Ascending aorta (tissue), 2 donors: Measurements from ENCODE around the gene CCDC74B. TPM values are rescaled to one million over a fixed set of nuclear protein-coding genes. Genes with fewer than 3 reads are reported as not detected.
"Not testable (repeated sequence)": the region's sequence is repeated elsewhere in the genome, so short reads cannot be mapped to it uniquely, and the experiment has no call there.

Experiments used
- DNase-seq, 2 donors: peaks; one replicate each; pipeline ENCODE4 v3.0.0-alpha.2; 2019; ENCODE audit warnings: low spot score in 2 of 2
- H3K27ac ChIP-seq, 2 donors: fragments of 200-600 bp; sonication (generic); one replicate each; pipeline ENCODE4 v1.5.1; 2016 to 2017; ENCODE audit warnings: mild to moderate bottlenecking in 1 of 2
- H3K27me3 ChIP-seq: fragments of 200-600 bp; sonication (generic); one replicate; pipeline ENCODE4 v1.5.1; 2017
- H3K36me3 ChIP-seq, 2 donors: fragments of 200-600 bp; sonication (generic); one replicate each; pipeline ENCODE4 v1.5.1; 2016
- H3K4me1 ChIP-seq, 2 donors: fragments of 200-600 bp; sonication (generic); one replicate each; pipeline ENCODE4 v1.5.1; 2016 to 2017; ENCODE audit warnings: mild to moderate bottlenecking in 1 of 2
- H3K4me3 ChIP-seq, 2 donors: fragments of 200-600 bp; sonication (generic); one replicate each; pipeline ENCODE4 v1.5.1; 2016 to 2017; ENCODE audit warnings: mild to moderate bottlenecking in 1 of 2
- H3K9me3 ChIP-seq, 2 donors: fragments of 200-600 bp; sonication (generic); one replicate each; pipeline ENCODE4 v1.5.1; 2016
- intact Hi-C: fragments of 100-400 bp; cut with DNase I; formaldehyde crosslinking; loops from one replicate; pipeline ENCODE4 v1.15.1; 2023
- total RNA-seq: library from RNA; depleted of rRNA; stranded (reverse); fragments of >200 nt; gene quantifications from one replicate; pipeline ENCODE4 v1.1.0, GENCODE V29; 2016
- TF ChIP-seq, protein P1 (sequence below), 3 experiments: fragments of 200-600 bp in 2 of 3; fragments of 450-650 bp in 1 of 3; sonication (generic) in 2 of 3; IDR thresholded peaks; one replicate each; pipeline ENCODE4 v1.5.1; 2016 to 2019; ENCODE audit warnings: antibody characterized with exemption in 3 of 3, mild to moderate bottlenecking in 1 of 3, moderate library complexity in 1 of 3

Gene CCDC74B
- total RNA-seq, 1 donor from 2014 or later, result 2.3 TPM

DNA sequence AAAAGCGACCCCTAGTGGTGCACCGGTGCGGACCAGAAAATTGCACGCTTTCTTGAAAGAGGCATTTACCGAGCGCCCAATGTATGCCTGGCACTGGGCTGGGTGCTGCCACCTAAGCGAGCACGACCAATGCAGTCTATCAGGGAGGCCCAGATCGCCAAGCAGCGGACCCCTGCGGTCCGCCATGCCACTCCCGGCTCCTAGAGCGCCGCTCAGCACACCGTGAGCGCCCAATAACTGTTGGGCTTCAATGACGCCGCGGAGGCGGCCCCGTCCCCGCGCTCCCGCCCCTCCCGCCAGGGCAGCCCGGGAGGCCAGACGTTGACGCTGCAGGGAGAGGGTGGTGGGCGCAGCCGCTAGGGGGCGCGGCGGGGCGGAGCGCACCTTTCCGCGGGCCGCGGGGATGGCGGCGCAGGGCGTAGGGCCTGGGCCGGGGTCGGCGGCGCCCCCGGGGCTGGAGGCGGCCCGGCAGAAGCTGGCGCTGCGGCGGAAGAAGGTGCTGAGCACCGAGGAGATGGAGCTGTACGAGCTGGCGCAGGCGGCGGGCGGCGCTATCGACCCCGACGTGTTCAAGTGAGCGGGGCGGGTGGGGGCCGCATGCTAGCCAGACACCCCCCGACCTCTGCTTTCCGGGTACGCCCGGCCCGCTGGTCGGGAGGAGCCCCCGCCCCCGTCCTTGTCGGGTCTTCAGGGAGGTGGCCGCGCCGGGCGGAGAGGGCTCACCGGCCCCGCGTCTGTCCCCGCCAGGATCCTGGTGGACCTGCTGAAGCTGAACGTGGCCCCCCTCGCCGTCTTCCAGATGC is 37.2 kb upstream of the CCDC74B start, which contains the start of gene MZT2B:
Gene MZT2B, plus strand, starts transcription at position 383 of the 803 bp plus-strand sequence. Its CDS starts 21 bp downstream, at position 404.
- H3K27me3 ChIP-seq, H3K36me3 ChIP-seq, H3K9me3 ChIP-seq: not testable (repeated sequence)
- peaks cover 9 to 11% of the 10 kb centered on the region in 2 donors for H3K4me1 ChIP-seq
- peak within 1 kb of the TSS; percentile 92 to 99 for H3K4me3 ChIP-seq
- intact Hi-C loops, result loop anchor here (1.0 to 2.0 kb wide), 2 partner anchors 160 to 911 kb away; partner anchors contain the start of genes FAM168B and IMP4
- DNase-seq, result peak; percentile 44 to 90
- TF ChIP-seq, protein P1, sequence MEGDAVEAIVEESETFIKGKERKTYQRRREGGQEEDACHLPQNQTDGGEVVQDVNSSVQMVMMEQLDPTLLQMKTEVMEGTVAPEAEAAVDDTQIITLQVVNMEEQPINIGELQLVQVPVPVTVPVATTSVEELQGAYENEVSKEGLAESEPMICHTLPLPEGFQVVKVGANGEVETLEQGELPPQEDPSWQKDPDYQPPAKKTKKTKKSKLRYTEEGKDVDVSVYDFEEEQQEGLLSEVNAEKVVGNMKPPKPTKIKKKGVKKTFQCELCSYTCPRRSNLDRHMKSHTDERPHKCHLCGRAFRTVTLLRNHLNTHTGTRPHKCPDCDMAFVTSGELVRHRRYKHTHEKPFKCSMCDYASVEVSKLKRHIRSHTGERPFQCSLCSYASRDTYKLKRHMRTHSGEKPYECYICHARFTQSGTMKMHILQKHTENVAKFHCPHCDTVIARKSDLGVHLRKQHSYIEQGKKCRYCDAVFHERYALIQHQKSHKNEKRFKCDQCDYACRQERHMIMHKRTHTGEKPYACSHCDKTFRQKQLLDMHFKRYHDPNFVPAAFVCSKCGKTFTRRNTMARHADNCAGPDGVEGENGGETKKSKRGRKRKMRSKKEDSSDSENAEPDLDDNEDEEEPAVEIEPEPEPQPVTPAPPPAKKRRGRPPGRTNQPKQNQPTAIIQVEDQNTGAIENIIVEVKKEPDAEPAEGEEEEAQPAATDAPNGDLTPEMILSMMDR (IDR thresholded peaks at IDR 0.05), result peak; percentile 58 to 79 (median 68)
- H3K27ac ChIP-seq, result peak within 1 kb of the TSS; percentile 82 to 90

DNA sequence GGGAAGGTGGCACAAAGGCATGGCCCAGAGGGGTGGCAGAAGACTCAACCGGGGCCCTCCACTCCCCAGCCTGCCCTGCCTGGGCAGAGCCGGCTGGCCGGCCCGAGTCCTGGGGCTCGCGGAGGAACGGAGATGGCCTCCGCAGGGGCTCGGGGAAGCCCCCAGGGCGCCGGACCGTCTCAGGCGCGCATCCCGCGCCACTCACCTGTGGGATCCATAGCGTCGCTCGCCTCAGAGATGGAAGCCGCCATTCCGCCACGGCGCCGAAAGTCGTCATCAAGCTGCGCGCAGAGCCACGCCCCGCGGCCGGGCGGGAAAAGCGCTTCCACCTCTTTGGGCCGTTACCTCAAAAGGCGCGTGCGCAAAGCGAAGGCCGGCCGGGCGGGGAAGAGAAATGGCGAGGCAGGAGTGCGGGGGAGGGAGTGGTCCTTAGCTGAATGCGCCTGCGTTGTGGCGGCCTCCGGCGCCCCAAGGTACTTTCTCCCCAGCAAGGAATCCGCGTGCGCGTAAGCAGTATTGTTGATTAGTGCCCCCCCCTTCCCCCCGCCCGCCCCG is 36.5 kb upstream of the CCDC74B start, which contains the start of gene SMPD4:
Gene SMPD4, minus strand, starts transcription at position 278 of the 555 bp plus-strand sequence. CDS start 5,010 bp downstream, outside the sequence.
- peak; percentile 86 to 98 for DNase-seq
- H3K27ac ChIP-seq, result peak within 1 kb of the TSS; percentile 82 to 90
- peaks cover 9 to 11% of the 10 kb centered on the region in 2 donors for H3K4me1 ChIP-seq
- intact Hi-C loops, result loop anchor here (1.0 to 2.0 kb wide), 2 partner anchors 161 to 911 kb away; partner anchors contain the start of genes FAM168B and IMP4
- H3K36me3 ChIP-seq, result peaks cover 0 to 1% of the 10 kb centered on the region in 2 donors
- TF ChIP-seq, protein P1 (IDR thresholded peaks at IDR 0.05), result no peak
- H3K4me3 ChIP-seq, result peak within 1 kb of the TSS; percentile 92 to 99
- no peaks in the 10 kb centered on the region for H3K9me3 ChIP-seq
- H3K27me3 ChIP-seq, result no peaks in the 10 kb centered on the region

DNA sequence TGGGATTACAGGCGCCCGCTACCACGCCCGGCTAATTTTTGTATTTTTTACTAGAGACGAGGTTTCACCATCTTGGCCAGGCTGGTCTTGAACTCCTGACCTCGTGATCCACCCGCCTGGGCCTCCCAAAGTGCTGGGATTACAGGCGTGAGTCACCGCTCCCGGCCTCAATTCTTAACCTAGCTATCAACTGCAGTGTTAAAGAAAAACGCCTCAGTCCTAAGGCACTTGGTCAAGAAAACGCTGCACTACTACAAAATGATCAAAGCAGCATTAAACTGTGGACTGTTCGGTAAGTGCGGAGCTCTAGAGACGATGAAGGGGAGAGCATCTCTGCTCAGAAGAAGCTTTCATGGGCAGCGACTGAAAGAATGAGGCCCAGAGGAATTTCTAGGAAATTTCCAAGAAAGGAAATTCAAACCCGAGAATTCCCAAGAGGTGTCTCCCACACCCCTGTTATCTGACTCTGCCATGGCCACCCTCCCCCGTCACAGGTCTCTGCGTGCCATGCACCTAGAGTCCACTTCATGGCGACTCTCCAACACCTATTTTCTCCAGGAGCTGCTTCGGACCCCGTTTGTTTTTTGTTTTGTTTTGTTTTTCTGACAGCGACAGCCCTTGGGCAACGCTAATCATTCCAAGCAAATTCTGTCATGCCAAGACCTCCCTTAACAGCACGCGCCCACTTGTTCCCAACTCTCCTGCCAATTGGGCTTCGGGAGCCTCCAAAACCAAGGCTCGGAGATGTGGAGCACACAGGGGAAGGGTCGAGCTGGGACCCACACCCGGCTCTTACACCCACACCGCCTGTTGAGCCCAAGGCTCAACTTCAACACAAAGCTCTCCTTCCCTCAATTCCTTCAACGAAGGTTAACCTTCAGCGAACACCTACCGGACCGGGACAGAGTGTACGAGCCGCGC is 35.8 kb upstream of the CCDC74B start:
- peak overlapping the region; percentile 82 to 90 for H3K27ac ChIP-seq
- H3K36me3 ChIP-seq, H3K27me3 ChIP-seq, DNase-seq, H3K9me3 ChIP-seq: not testable (repeated sequence)
- peaks cover 9 to 11% of the 10 kb centered on the region in 2 donors for H3K4me1 ChIP-seq
- intact Hi-C loops, result loop anchor here (1.0 to 2.0 kb wide), 2 partner anchors 162 to 912 kb away; partner anchors contain the start of genes FAM168B and IMP4
- peak overlapping the region; percentile 92 to 99 for H3K4me3 ChIP-seq

DNA sequence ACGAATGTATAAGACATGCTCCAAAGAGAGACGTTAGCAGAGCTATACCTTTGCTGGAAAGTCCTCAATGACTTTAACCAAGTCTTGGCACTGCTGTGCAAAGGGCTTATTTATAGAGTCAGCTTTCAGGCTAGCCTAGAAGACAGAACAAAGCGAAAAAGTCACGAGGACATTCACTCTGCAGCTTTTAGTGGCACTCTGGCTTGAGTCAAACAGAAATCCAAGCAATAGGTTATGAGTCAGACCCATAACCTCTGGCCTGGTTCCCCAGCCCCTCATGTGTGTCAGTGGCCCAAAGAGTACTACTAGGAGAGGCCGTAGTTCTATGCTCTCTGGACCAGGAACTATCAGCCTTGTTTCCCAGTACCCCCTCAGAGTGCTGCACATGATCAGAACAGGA is 30.0 kb upstream of the CCDC74B start:
- H3K9me3 ChIP-seq, H3K27ac ChIP-seq, intact Hi-C loops, H3K4me1 ChIP-seq, H3K4me3 ChIP-seq, DNase-seq, H3K27me3 ChIP-seq: not testable (repeated sequence)
- peaks cover 35 to 51% of the 10 kb centered on the region in 2 donors for H3K36me3 ChIP-seq

DNA sequence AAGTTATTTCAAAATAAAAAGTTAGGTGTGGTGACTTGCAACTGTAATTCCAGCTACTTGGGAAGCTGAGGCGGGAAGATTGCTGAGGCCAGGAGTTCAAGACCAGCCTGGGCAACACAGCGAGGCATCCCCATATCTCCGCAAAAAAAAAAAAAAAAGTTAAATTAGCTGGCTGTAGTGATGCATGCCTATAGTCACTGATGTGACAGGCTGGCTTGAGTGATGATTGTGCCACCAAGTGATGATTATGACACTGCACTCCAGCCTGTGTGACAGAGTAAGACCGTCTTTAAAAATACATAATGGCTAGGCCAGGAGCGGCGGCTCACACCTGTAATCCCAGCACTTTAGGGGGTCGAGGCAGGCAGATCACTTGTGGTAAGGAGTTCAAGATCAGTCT is 25.0 kb upstream of the CCDC74B start:
- TF ChIP-seq, protein P1 (IDR thresholded peaks at IDR 0.05), result no peak
- no peak for DNase-seq
- Histone ChIP-seq H3K27me3 (no peaks in the 10 kb centered on the region), H3K9me3 (no peaks in the 10 kb centered on the region), H3K4me3 (no peak overlapping the region), H3K27ac (no peak overlapping the region), H3K4me1 (no peaks in the 10 kb centered on the region), H3K36me3 (peaks cover 61 to 77% of the 10 kb centered on the region in 2 donors)
- intact Hi-C loops, result no loop called here

DNA sequence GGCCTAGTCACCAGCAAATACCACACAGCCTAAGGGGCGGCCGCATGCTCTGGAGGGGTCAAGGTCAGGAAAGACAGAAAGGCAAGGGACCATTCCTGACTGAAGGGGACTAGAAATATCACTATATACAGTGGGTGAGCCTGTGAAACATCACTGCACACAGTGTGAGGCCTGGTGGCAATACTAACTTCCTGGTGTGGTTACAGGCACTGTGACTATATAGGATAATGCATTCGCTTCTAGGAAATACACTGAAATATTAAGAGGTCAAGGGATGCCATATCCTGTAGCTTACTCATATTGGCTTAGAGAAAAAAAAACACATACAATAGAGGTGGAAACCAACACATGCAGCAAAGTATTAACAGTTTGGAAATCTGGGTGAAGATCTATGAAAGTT is 24.3 kb upstream of the CCDC74B start:
- H3K9me3 ChIP-seq, H3K27ac ChIP-seq, H3K4me3 ChIP-seq, H3K4me1 ChIP-seq, intact Hi-C loops, DNase-seq, H3K27me3 ChIP-seq: not testable (repeated sequence)
- peaks cover 59 to 79% of the 10 kb centered on the region in 2 donors for H3K36me3 ChIP-seq

DNA sequence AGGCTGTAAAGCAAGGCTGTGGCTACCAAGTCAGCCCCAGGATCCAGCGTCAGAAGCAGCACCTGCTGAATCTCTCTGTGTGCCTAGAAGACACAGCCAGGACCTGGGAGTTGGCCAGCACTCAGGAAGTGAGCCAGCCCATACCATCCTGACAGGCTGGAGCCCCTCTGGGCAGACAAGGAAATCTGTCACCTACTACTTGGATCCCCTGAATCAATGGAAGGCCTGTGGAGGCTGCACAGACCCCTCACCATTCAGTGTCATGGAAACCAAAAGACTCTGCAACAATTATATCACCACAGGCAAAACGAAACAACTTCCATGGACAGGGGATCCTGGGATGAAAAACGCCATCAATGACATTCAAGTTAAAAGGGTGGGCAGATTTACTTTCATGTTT is 21.7 kb upstream of the CCDC74B start:
- H3K27ac ChIP-seq, H3K27me3 ChIP-seq, H3K9me3 ChIP-seq, H3K4me3 ChIP-seq, H3K4me1 ChIP-seq, DNase-seq, intact Hi-C loops: not testable (repeated sequence)
- peaks cover 47 to 71% of the 10 kb centered on the region in 2 donors for H3K36me3 ChIP-seq
